HCT116 (cell line): ENCODE data around the gene KRT2. TPM values are rescaled to one million over a fixed set of nuclear protein-coding genes. Genes with fewer than 3 reads are reported as not detected.

ENCODE experiments used
- ATAC-seq: fragments of 200-7000 bp; cut with Tn5 transposase; 2 replicates; pipeline ENCODE4 v1.9.1; 2020; ENCODE audit warnings: mild to moderate bottlenecking, moderate library complexity
- BruUV-seq: library from RNA; stranded (reverse); fragments of 400-500 nt; replicated peaks from 2 replicates; lab custom pipeline; 2021; lab: Mats Ljungman, UMichigan
- CTCF ChIA-PET: fragments of 300-600 bp; sonication (Branson Sonifier 250); formaldehyde crosslinking; loops from one replicate; lab custom pipeline; 2021; ENCODE audit warnings: antibody characterized with exemption; lab: Charles Lee
- POLR2A ChIA-PET: fragments of 300-600, 350-600 bp; sonication (Branson Sonifier 250); formaldehyde crosslinking; loops from one replicate; lab custom pipeline; 2021; ENCODE audit warnings: antibody characterized with exemption; lab: Charles Lee
- RAD21 ChIA-PET, 2 experiments: fragments of 300-600 bp; sonication (Branson Sonifier 250); formaldehyde crosslinking; loops; one replicate each; lab custom pipeline; 2023; ENCODE audit warnings: low total read pairs in 2 of 2; ENCODE audit not compliant: uncharacterized antibody in 2 of 2, unreplicated experiment in 2 of 2, low non-redundant PET in 1 of 2; lab: Charles Lee
- DNase-seq: peaks from one replicate; pipeline ENCODE4 v3.0.0-alpha.2; 2010; ENCODE audit warnings: low read depth, low spot score
- H2AFZ ChIP-seq: fragments of 200-600 bp; shearing (Covaris generic), sonication (generic); 2 replicates; pipeline ENCODE4 v1.6.1; 2017; ENCODE audit warnings: low read depth, mixed run types, mixed read lengths, antibody characterized with exemption, low read length; ENCODE audit not compliant: poor library complexity, severe bottlenecking
- H3K27ac ChIP-seq: 2 replicates; pipeline ENCODE4 v1.5.1; 2012; ENCODE audit warnings: low read depth, low read length
- H3K27me3 ChIP-seq: fragments of 200-600 bp; sonication (generic); 2 replicates; pipeline ENCODE4 v1.6.1; 2016; ENCODE audit warnings: mixed run types, low read length, mixed read lengths; ENCODE audit not compliant: insufficient read depth
- H3K36me3 ChIP-seq, 2 experiments: fragments of 200-500 bp in 1 of 2; fragments of 200-600 bp in 1 of 2; sonication (Bioruptor generic) in 1 of 2; sonication (generic) in 1 of 2; 2 replicates each; pipeline versions ENCODE4 v1.5.1 to v1.6.1; 2014 to 2016; ENCODE audit warnings: low read length in 2 of 2, inconsistent platforms in 1 of 2, mixed read lengths in 1 of 2, mixed run types in 1 of 2; ENCODE audit not compliant: insufficient read depth in 2 of 2, control insufficient read depth in 1 of 2
- H3K4me1 ChIP-seq, 2 experiments: fragments of 200-600 bp in 1 of 2; sonication (generic) in 1 of 2; 2 replicates each; pipeline versions ENCODE4 v1.5.1 to v1.6.1; 2012 to 2017; ENCODE audit warnings: low read length in 2 of 2, inconsistent platforms in 1 of 2, mild to moderate bottlenecking in 1 of 2, mixed read lengths in 1 of 2, mixed run types in 1 of 2, moderate library complexity in 1 of 2; ENCODE audit not compliant: insufficient read depth in 2 of 2, control insufficient read depth in 1 of 2
- H3K4me2 ChIP-seq: fragments of 200-600 bp; sonication (generic); 2 replicates; pipeline ENCODE4 v1.6.1; 2017; ENCODE audit warnings: mixed run types, low read length, mixed read lengths
- H3K4me3 ChIP-seq, 2 experiments: fragments of 200-600 bp in 1 of 2; sonication (generic) in 1 of 2; replicated peaks in 1 of 2; 2 replicates each; pipeline ENCODE4 v1.5.1; 2011 to 2016; ENCODE audit warnings: low read length in 2 of 2, control low read depth in 1 of 2, low read depth in 1 of 2, mild to moderate bottlenecking in 1 of 2, mixed read lengths in 1 of 2, mixed run types in 1 of 2
- H3K79me2 ChIP-seq: fragments of 200-600 bp; sonication (generic); 2 replicates; pipeline ENCODE4 v1.6.1; 2017; ENCODE audit warnings: mild to moderate bottlenecking, mixed run types, low read length, moderate library complexity, mixed read lengths; ENCODE audit not compliant: insufficient read depth
- H3K9ac ChIP-seq: fragments of 200-600 bp; sonication (generic); 2 replicates; pipeline ENCODE4 v1.6.1; 2016; ENCODE audit warnings: low read length, mixed read lengths
- H3K9me2 ChIP-seq: fragments of 200-600 bp; sonication (generic), shearing (Covaris generic); 2 replicates; pipeline ENCODE4 v1.6.1; 2017; ENCODE audit warnings: mixed run types, mild to moderate bottlenecking, moderate library complexity; ENCODE audit not compliant: insufficient read depth
- H3K9me3 ChIP-seq, 2 experiments: fragments of 200-500 bp in 1 of 2; fragments of 200-600 bp in 1 of 2; sonication (Bioruptor generic) in 1 of 2; sonication (generic) in 1 of 2; 2 replicates each; pipeline ENCODE4 v1.6.1; 2014 to 2017; ENCODE audit warnings: low read length in 2 of 2, mixed read lengths in 2 of 2, inconsistent platforms in 1 of 2, low read depth in 1 of 2, mild to moderate bottlenecking in 1 of 2, mixed run types in 1 of 2, moderate library complexity in 1 of 2; ENCODE audit not compliant: control insufficient read depth in 1 of 2, insufficient read depth in 1 of 2
- H4K20me1 ChIP-seq: fragments of 200-600 bp; sonication (generic), shearing (Covaris generic); 2 replicates; pipeline ENCODE4 v1.6.1; 2017; ENCODE audit warnings: mixed run types, mild to moderate bottlenecking, moderate library complexity; ENCODE audit not compliant: insufficient read depth
- ATF3 ChIP-seq: IDR thresholded peaks from 2 replicates; pipeline ENCODE4 v1.6.1; 2012
- CBX3 ChIP-seq: IDR thresholded peaks from 2 replicates; pipeline ENCODE4 v1.6.1; 2012; ENCODE audit warnings: low read depth
- CEBPB ChIP-seq: IDR thresholded peaks from 2 replicates; pipeline ENCODE4 v1.6.1; 2012; ENCODE audit warnings: low read depth
- EGR1 ChIP-seq: IDR thresholded peaks from 2 replicates; pipeline ENCODE4 v1.6.1; 2012; ENCODE audit warnings: low read depth
- ELF1 ChIP-seq: IDR thresholded peaks from 2 replicates; pipeline ENCODE4 v1.6.1; 2012; ENCODE audit warnings: low read depth, borderline replicate concordance
- EZH2phosphoT487 ChIP-seq: fragments of 200-600 bp; IDR thresholded peaks from 2 replicates; pipeline ENCODE4 v1.6.1; 2018; ENCODE audit warnings: antibody characterized with exemption, borderline replicate concordance
- JUND ChIP-seq: IDR thresholded peaks from 2 replicates; pipeline ENCODE4 v1.6.1; 2012
- MAX ChIP-seq: IDR thresholded peaks from 2 replicates; pipeline ENCODE4 v1.6.1; 2012
- POLR2A ChIP-seq: IDR thresholded peaks from 2 replicates; pipeline ENCODE4 v1.7.0; 2011; ENCODE audit warnings: borderline replicate concordance; ENCODE audit not compliant: insufficient read depth, insufficient read length; ENCODE audit errors: extremely low read depth
- SP1 ChIP-seq: IDR thresholded peaks from 2 replicates; pipeline ENCODE4 v1.6.1; 2012; ENCODE audit warnings: low read depth
- TCF7L2 ChIP-seq: IDR thresholded peaks from 2 replicates; pipeline ENCODE4 v1.7.0; 2011; ENCODE audit warnings: borderline replicate concordance, inconsistent platforms; ENCODE audit not compliant: insufficient read depth, insufficient read length; ENCODE audit errors: extremely low read depth
- YY1 ChIP-seq: IDR thresholded peaks from 2 replicates; pipeline ENCODE4 v1.6.1; 2011; ENCODE audit warnings: low read length, low read depth, moderate library complexity, mild to moderate bottlenecking; ENCODE audit not compliant: insufficient replicate concordance; ENCODE audit errors: extremely low read depth
- ZFX ChIP-seq: fragments of 450-650 bp; IDR thresholded peaks from 2 replicates; pipeline ENCODE4 v1.6.1; 2017
- intact Hi-C: fragments of 100-400 bp; cut with micrococcal nuclease; formaldehyde crosslinking; loops from 2 replicates; pipeline ENCODE4 v1.10.0; 2022
- total RNA-seq: library from RNA; stranded (reverse); gene quantifications from one replicate; pipeline ENCODE4 v1.2.1, GENCODE V29; 2021; ENCODE audit not compliant: unreplicated experiment
- TF ChIP-seq, protein P1 (sequence below), 3 experiments: fragments of 200-600 bp in 1 of 3; sonication (generic) in 1 of 3; IDR thresholded peaks in 2 of 3; conservative IDR thresholded peaks in 1 of 3; 2 replicates each; pipeline ENCODE4 v1.5.1; 2012 to 2017; ENCODE audit warnings: low read depth in 2 of 3, low read length in 2 of 3, antibody characterized with exemption in 1 of 3, borderline replicate concordance in 1 of 3, control low read depth in 1 of 3, mild to moderate bottlenecking in 1 of 3, mixed read lengths in 1 of 3, mixed run types in 1 of 3, moderate library complexity in 1 of 3; ENCODE audit not compliant: insufficient read depth in 1 of 3
- TF ChIP-seq, protein P2 (sequence below): IDR thresholded peaks from 2 replicates; pipeline ENCODE4 v1.6.1; 2011; ENCODE audit warnings: mild to moderate bottlenecking, low read length, moderate library complexity; ENCODE audit not compliant: insufficient replicate concordance; ENCODE audit errors: extremely low read depth

KRT2 gene
- total RNA-seq, 1 experiment from 2014 or later = not detected

GRCh38 chr12:52600071-52600470, 51.9 kb downstream of the KRT2 start:
- intact Hi-C loops = no loop called here
- no peaks in the 10 kb centered on the region; the same call in 1 of the 2 replicates for H3K27me3 ChIP-seq
- no peak overlapping the region for H3K4me3 ChIP-seq
- ChIA-PET POLR2A (no interaction called here), CTCF (no interaction called here), RAD21 (no interaction called here)
- no peak for TF ChIP-seq ELF1
- H4K20me1 ChIP-seq = no peaks in the 10 kb centered on the region
- no peak overlapping the region for H3K27ac ChIP-seq
- BruUV-seq = no TSS peak
- no peak overlapping the region for H3K9ac ChIP-seq
- H2AFZ ChIP-seq = no peak overlapping the region
- DNase-seq (no peak), ATAC-seq (no peak)
- H3K4me2 ChIP-seq = no peak overlapping the region
- no peaks in the 10 kb centered on the region for H3K36me3 ChIP-seq
- H3K79me2 ChIP-seq = no peaks in the 10 kb centered on the region
- H3K9me3 ChIP-seq = no peaks in the 10 kb centered on the region
- H3K9me2 ChIP-seq = no peaks in the 10 kb centered on the region
- peaks cover 0 to 21% of the 10 kb centered on the region in 2 experiments; a peak in 3 of 4 replicates for H3K4me1 ChIP-seq

DNA sequence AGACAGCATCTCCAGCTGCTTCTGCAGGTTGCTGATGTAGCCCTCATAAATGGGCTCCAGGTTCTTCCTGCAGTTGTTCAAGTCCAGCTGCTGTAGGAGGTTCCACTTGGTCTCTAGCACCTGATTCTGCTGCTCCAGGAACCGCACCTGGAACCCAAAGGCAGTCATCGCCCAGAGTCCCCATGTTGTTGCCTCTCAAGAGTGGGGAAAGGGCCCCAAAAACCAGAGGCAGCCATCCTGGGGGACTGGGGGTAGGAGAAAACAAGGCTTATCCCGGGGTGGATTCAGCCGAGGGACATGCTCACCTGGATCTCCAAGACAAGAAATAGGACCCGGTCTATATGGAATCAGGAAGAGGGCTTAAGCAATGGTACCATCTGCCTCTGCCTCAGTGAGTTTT, 53.0 kb downstream of the KRT2 start:
- H3K79me2 ChIP-seq = no peaks in the 10 kb centered on the region
- H3K4me2 ChIP-seq = no peak overlapping the region
- TF ChIP-seq POLR2A = no peak
- TF ChIP-seq CEBPB = no peak
- no peak for TF ChIP-seq ELF1
- TF ChIP-seq ATF3 = no peak
- TF ChIP-seq, protein P1, sequence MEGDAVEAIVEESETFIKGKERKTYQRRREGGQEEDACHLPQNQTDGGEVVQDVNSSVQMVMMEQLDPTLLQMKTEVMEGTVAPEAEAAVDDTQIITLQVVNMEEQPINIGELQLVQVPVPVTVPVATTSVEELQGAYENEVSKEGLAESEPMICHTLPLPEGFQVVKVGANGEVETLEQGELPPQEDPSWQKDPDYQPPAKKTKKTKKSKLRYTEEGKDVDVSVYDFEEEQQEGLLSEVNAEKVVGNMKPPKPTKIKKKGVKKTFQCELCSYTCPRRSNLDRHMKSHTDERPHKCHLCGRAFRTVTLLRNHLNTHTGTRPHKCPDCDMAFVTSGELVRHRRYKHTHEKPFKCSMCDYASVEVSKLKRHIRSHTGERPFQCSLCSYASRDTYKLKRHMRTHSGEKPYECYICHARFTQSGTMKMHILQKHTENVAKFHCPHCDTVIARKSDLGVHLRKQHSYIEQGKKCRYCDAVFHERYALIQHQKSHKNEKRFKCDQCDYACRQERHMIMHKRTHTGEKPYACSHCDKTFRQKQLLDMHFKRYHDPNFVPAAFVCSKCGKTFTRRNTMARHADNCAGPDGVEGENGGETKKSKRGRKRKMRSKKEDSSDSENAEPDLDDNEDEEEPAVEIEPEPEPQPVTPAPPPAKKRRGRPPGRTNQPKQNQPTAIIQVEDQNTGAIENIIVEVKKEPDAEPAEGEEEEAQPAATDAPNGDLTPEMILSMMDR (IDR thresholded peaks at IDR 0.05 in 2 of 3, conservative IDR thresholded peaks at IDR 0.05 in 1 of 3; ENCODE audit: borderline replicate concordance in 1 of 3, insufficient read depth in 1 of 3, low read depth in 2 of 3, low read length in 2 of 3) = no peak
- TF ChIP-seq TCF7L2 = no peak
- TF ChIP-seq YY1 = no peak
- TF ChIP-seq EZH2phosphoT487 = no peak
- no peak for TF ChIP-seq SP1
- TF ChIP-seq, protein P2, sequence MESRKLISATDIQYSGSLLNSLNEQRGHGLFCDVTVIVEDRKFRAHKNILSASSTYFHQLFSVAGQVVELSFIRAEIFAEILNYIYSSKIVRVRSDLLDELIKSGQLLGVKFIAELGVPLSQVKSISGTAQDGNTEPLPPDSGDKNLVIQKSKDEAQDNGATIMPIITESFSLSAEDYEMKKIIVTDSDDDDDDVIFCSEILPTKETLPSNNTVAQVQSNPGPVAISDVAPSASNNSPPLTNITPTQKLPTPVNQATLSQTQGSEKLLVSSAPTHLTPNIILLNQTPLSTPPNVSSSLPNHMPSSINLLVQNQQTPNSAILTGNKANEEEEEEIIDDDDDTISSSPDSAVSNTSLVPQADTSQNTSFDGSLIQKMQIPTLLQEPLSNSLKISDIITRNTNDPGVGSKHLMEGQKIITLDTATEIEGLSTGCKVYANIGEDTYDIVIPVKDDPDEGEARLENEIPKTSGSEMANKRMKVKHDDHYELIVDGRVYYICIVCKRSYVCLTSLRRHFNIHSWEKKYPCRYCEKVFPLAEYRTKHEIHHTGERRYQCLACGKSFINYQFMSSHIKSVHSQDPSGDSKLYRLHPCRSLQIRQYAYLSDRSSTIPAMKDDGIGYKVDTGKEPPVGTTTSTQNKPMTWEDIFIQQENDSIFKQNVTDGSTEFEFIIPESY = no peak
- no peak for TF ChIP-seq ZFX
- TF ChIP-seq EGR1 = no peak
- no peak for TF ChIP-seq JUND
- TF ChIP-seq CBX3 = no peak
- no peak for TF ChIP-seq MAX
- TF ChIP-seq, all 23 proteins: peak for 0
- Histone ChIP-seq H3K36me3 (no peaks in the 10 kb centered on the region), H4K20me1 (no peaks in the 10 kb centered on the region), H3K27ac (no peak overlapping the region), H2AFZ (no peak overlapping the region), H3K4me3 (no peak overlapping the region), H3K9me2 (no peaks in the 10 kb centered on the region), H3K9me3 (no peaks in the 10 kb centered on the region), H3K9ac (no peak overlapping the region), H3K4me1 (peaks cover 0 to 15% of the 10 kb centered on the region in 2 experiments; a peak in 3 of 4 replicates), H3K27me3 (no peaks in the 10 kb centered on the region; the same call in 1 of the 2 replicates)
- intact Hi-C loops = no loop called here
- CTCF ChIA-PET = interaction anchor here (1.5 kb wide), 1 partner anchor 203 kb away, joined by 3 read pairs; no protein-coding TSS in a partner anchor
- BruUV-seq = no TSS peak
- ATAC-seq = no peak
- POLR2A ChIA-PET = no interaction called here
- DNase-seq = no peak
- RAD21 ChIA-PET = no interaction called here
